Nephron (organoid): Measurements from ENCODE around the gene ZNF831.
A peak's percentile ranks its signal among the peaks of the same experiment; 100 is the strongest.

ENCODE experiments used
- H3K27ac Mint-ChIP-seq, 3 experiments: 2 replicates each; pipeline ENCODE4 v1.8.0; 2020; ENCODE audit warnings: mixed read lengths in 3 of 3, mild to moderate bottlenecking in 2 of 3, moderate library complexity in 1 of 3
- H3K27me3 Mint-ChIP-seq: 2 replicates; pipeline ENCODE4 v1.8.0; 2021; ENCODE audit warnings: low read depth, mild to moderate bottlenecking, moderate library complexity, mixed read lengths
- H3K36me3 Mint-ChIP-seq: 2 replicates; pipeline ENCODE4 v1.8.0; 2020; ENCODE audit warnings: low read depth, mixed read lengths
- H3K4me1 Mint-ChIP-seq: 2 replicates; pipeline ENCODE4 v1.8.0; 2020; ENCODE audit warnings: mixed read lengths
- H3K4me3 Mint-ChIP-seq, 3 experiments: 2 replicates each; pipeline ENCODE4 v1.8.0; 2020; ENCODE audit warnings: mild to moderate bottlenecking in 3 of 3, mixed read lengths in 3 of 3, moderate library complexity in 2 of 3
- H3K9me3 Mint-ChIP-seq: 2 replicates; pipeline ENCODE4 v1.8.0; 2020; ENCODE audit warnings: mixed read lengths
- TF ChIP-seq, protein P1 (sequence below), 3 experiments: fragments of 200-600 bp; sonication (generic); IDR thresholded peaks; one replicate each; pipeline ENCODE4 v1.5.0; 2021; ENCODE audit warnings: antibody characterized with exemption in 3 of 3; ENCODE audit not compliant: unreplicated experiment in 3 of 3

The ZNF831 gene

GRCh38 chr20:59231124-59231804 lies 67.6 kb downstream of the ZNF831 start:
- Mint-ChIP-seq H3K27ac (peak overlapping the region in 2 of 3 experiments; percentile 37 to 43), H3K9me3 (peaks cover 8% of the 10 kb centered on the region), H3K36me3 (no peaks in the 10 kb centered on the region), H3K4me1 (peaks cover 6% of the 10 kb centered on the region), H3K4me3 (no peak overlapping the region), H3K27me3 (peaks cover 28% of the 10 kb centered on the region)
- TF ChIP-seq, protein P1, sequence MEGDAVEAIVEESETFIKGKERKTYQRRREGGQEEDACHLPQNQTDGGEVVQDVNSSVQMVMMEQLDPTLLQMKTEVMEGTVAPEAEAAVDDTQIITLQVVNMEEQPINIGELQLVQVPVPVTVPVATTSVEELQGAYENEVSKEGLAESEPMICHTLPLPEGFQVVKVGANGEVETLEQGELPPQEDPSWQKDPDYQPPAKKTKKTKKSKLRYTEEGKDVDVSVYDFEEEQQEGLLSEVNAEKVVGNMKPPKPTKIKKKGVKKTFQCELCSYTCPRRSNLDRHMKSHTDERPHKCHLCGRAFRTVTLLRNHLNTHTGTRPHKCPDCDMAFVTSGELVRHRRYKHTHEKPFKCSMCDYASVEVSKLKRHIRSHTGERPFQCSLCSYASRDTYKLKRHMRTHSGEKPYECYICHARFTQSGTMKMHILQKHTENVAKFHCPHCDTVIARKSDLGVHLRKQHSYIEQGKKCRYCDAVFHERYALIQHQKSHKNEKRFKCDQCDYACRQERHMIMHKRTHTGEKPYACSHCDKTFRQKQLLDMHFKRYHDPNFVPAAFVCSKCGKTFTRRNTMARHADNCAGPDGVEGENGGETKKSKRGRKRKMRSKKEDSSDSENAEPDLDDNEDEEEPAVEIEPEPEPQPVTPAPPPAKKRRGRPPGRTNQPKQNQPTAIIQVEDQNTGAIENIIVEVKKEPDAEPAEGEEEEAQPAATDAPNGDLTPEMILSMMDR (IDR thresholded peaks at IDR 0.05; ENCODE audit: unreplicated experiment in 3 of 3) = no peak

GRCh38 chr20:59232618-59233017 lies 69.0 kb downstream of the ZNF831 start:
- Mint-ChIP-seq H3K36me3 (no peaks in the 10 kb centered on the region), H3K27me3 (peaks cover 24% of the 10 kb centered on the region), H3K4me1 (peaks cover 6% of the 10 kb centered on the region), H3K4me3 (no peak overlapping the region), H3K27ac (peak overlapping the region in 1 of 3 experiments; percentile 28), H3K9me3 (peaks cover 8% of the 10 kb centered on the region)
- TF ChIP-seq, protein P1 (IDR thresholded peaks at IDR 0.05; ENCODE audit: unreplicated experiment in 3 of 3) = no peak

GRCh38 chr20:59235226-59235625 lies 71.6 kb downstream of the ZNF831 start:
- Mint-ChIP-seq H3K27me3 (peaks cover 15% of the 10 kb centered on the region), H3K27ac (no peak overlapping the region), H3K4me3 (no peak overlapping the region), H3K4me1 (peaks cover 9% of the 10 kb centered on the region), H3K36me3 (no peaks in the 10 kb centered on the region), H3K9me3 (no peaks in the 10 kb centered on the region)
- TF ChIP-seq, protein P1 (IDR thresholded peaks at IDR 0.05; ENCODE audit: unreplicated experiment in 3 of 3) = no peak

DNA sequence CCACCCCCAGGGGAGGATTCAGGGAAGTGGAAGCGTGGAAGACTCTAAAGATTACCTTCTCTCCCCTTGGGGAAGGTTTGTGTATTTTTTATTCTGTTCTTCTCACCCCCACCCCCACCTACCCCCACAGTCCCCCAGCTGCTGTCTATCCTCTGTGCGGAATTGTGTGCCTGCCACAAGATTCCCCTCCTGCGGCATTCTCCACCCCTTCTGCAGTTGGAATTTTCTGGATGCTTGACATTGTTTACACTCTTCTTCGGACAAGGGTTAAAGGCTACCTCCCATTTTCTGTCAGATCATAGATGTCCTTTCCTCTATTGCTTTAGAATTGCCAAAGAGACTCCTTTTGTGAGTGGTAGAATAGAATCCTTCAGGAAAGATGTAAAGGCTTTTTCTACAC lies 76.4 kb downstream of the ZNF831 start:
- Mint-ChIP-seq H3K9me3 (no peaks in the 10 kb centered on the region), H3K27ac (no peak overlapping the region), H3K4me3 (no peak overlapping the region), H3K4me1 (peaks cover 5% of the 10 kb centered on the region), H3K36me3 (no peaks in the 10 kb centered on the region), H3K27me3 (peaks cover 28% of the 10 kb centered on the region)
- TF ChIP-seq, protein P1 (IDR thresholded peaks at IDR 0.05; ENCODE audit: unreplicated experiment in 3 of 3) = no peak

DNA sequence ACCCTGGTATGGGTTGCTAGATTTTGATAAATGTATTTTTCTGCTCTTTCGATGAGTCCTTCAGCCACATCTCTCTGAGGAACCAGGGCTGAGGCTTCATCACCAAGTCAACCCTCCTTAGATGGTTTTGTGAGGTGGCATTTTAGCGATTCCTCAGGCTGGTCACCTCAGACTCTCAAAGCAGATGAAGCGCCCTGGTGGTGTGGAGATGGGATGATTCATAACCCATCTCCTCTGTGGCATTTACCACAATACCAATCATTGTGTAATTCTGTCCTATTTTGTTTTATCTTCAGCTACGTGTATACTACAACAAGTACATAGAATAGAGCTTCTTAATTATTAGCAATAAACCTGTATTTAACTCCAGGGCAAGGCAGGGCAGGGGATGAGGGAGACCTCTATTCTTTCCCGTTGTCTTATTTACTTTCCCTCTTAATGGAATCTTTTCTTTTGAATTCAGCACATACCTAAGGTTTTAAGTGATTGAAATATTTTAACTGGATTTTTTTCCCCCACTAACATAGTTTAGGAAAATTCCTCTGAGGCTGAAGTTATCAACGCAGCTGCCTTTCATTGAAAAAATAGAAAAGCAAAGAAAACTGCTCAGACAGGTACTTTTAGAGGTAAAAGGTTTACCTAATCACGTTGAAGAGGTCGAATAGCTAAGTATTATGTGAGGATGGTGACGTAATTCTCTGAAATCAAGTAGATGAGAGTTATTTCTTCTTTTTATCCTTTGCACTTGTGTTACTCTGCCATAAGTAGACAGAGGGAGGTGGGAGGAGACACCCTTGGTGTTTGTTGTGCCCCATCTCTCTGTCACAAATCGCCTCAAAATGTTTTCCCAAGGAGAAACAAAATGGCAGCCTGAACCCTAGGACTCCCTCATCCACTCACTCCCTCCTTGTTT lies 79.3 kb downstream of the ZNF831 start:
- TF ChIP-seq, protein P1 (IDR thresholded peaks at IDR 0.05; ENCODE audit: unreplicated experiment in 3 of 3) = no peak
- Mint-ChIP-seq H3K36me3 (no peaks in the 10 kb centered on the region), H3K4me1 (peaks cover 12% of the 10 kb centered on the region), H3K27ac (no peak overlapping the region), H3K4me3 (no peak overlapping the region), H3K9me3 (no peaks in the 10 kb centered on the region), H3K27me3 (peaks cover 20% of the 10 kb centered on the region)
